GM18517 (cell line): Measurements from ENCODE around the gene IFNA2.
"Not testable (repeated sequence)": the region's sequence is repeated elsewhere in the genome, so short reads cannot be mapped to it uniquely, and the experiment has no call there.

Experiments
- ATAC-seq: cut with Tn5 transposase; IDR thresholded peaks from one replicate; pipeline ENCODE4 v1.9.1; 2021; ENCODE audit warnings: mild to moderate bottlenecking, moderate library complexity; ENCODE audit not compliant: unreplicated experiment

IFNA2 gene

DNA sequence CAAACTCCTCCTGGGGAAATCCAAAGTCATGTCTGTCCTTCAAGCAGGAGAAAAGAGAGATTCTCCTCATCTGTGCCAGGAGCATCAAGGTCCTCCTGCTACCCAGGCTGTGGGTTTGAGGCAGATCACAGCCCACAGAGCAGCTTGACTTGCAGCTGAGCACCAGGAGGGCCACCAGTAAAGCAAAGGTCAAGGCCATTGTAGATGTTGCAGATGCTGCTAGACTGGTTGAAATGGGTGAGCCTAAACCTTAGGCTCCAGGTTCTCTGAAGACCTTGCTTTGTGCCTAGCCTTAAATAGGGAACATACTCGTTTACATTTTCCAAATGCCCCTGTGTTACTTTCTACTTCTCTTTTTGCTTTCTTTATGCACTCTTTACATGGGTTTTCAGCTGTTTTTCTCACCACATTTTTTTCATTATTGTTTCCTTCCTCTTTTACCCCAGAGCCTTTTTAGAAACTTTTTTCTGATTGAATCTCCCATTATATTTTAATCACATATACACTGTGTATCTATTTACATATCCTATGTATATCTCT is at the start of gene IFNA2:
TSS of gene IFNA2 (minus strand) at position 268 of the 540 bp plus-strand sequence. CDS start at position 199, 69 bp downstream.
- ATAC-seq = no peak

DNA sequence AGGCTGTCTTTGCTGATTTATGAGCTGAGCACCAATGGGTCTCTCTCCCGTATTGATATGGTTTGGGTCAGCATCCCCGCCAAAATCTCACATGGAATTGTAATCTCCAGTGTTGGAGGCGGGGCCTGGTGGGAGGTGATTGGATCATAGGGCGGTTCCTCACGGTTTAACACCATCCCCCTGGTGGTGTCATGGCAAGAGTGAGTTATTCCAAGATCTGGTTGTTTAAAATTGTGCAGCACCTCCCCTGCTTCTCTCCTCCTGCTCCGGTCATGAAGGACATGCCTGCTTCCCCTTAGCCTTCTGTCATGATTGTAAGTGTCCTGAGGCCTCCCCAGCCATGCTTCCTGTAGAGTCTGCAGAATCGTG is 49.8 kb upstream of the IFNA2 start:
- not testable (repeated sequence) for ATAC-seq

DNA sequence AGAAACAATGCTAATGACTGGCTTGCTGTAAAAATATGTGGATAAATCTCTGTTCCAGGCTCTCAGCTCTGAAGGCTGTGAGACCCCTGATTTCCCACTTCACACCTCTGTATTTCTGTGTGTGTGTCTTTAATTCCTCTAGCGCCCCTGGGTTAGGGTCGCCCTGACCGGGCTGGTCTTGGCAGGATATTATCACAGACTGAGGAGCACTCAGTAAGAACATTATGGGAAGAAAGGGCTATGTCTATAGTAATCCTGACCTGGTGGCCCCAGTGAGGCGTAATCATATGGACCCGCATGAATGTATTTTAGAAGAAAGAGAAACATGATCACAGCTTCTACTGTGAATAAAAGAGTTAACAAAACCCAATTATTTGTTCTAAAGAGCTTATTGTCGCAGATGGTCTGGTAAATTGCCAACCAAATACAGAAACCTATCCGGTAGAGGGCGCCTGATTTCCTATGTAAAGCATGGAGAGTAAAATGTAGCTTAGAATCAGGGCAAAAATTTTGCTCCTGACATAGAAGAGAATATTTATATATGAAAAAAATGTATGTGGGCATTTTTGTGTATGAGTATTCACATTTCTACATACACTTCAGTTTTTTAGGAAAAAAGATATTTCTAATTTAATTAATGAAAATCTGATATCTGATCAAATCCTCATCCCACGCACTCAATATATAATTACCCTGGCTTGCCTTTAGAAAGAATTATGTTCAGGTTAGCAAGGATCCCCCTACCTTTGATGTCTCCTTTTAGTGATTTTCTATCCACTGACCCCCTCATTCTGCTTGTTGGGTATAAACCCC is 49.2 kb upstream of the IFNA2 start:
- no peak for ATAC-seq

DNA sequence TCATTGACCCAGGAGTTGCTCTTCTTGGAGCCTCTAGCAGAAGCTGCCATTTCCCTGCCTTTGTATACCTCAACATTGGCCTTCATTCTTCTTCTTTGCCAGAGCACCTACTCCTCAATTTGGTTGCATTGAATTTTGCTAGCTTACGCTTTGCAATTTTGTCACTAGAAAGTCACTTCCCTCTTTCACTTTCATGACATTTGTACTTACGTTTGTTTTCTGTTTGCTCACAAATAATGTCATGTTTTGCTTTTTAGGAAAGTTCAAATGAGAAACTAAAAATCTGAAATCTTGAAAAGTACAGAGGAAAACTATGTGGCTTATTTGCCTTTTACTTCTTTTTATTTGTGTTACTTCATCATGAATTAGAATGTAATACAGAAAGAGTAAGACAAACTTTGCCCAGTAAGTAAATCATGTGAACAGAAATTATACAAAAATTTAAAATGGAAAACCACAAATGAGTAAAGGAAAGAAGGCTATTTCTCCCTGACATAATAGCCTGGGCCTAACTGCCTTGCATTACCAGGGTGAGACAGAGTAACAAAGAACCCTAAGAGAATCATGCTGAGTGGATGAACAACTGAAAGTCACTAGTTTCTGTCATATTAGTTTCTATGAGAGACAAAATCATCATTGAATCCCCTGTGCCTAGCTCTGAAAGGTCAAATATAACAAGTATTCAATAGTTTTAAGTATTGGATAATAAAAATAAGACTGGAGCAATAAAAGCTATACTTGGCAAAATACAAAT is 47.7 kb upstream of the IFNA2 start:
- ATAC-seq = peak; percentile 71

DNA sequence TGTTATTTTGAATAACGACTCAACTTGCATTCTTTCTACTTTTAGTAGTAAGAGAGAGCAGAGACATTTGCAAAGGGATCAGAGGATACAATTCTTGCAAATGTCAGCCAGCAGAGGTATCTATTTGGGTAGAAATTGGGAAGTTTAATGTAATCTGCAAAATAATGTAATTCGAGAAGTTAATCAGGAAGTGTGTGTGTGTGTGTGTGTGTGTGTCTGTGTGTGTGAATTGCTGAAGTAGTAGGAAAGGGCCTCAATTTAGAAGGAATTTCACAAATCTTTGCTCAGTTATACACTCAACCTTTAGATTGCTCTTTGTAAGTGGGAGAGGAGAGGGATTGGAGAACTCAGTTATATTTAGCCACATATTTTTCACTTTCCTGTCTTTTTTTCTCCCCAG is 44.0 kb upstream of the IFNA2 start:
- no peak for ATAC-seq

DNA sequence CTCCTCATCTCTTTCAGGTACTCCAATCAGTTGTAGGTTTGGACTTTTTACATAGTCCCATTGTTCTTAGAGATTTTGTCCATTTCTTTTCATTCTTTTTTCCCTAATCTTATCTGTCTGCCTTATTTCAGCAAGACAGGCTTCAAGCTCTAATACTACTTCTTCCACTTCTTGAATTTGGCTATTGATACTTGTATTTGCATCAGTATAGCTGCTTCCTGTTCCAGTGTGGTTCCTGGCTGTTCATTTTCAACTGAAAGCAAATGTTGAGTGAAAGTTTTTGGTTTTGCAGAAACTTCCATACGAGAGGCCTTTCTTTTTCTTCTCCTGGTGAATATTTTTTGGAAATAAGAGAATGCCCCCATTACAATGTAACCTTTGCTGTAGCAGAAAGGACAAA is 43.0 kb upstream of the IFNA2 start:
- peak; percentile 55 for ATAC-seq

DNA sequence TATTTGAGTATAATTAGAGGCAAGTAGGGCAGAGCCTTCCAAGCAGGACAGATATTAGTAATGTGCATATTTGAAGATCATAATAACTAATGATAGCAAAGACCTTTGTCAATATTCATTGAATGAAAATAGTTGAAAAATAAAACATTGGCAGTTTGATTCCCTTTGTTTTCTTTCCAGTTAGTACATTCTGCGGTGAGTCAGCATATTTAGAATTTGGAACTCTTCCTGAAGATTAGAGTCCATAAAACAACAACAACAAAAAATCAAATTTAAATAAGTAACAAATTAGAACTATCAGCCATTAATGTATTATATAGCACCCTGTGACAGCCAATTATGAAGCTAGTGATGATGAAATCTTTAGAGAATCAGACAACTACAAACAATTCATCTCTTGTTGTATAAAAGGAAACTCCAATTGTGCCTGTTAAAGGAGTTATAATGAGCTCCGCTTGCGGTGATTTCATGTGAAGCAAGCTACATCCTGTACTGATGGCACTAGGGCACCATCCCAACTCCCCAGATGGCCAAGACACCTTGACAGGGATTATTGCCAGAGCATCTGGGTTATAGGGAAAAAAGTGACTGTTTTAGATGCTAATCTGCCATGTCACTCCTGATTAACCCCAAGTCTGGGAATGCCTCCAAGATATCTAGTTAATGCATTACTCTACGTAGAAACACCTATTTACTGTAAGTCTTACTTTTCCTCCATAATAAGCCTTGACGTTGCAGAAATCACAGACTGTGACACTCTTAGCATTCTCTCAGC is 30.5 kb upstream of the IFNA2 start:
- no peak for ATAC-seq

DNA sequence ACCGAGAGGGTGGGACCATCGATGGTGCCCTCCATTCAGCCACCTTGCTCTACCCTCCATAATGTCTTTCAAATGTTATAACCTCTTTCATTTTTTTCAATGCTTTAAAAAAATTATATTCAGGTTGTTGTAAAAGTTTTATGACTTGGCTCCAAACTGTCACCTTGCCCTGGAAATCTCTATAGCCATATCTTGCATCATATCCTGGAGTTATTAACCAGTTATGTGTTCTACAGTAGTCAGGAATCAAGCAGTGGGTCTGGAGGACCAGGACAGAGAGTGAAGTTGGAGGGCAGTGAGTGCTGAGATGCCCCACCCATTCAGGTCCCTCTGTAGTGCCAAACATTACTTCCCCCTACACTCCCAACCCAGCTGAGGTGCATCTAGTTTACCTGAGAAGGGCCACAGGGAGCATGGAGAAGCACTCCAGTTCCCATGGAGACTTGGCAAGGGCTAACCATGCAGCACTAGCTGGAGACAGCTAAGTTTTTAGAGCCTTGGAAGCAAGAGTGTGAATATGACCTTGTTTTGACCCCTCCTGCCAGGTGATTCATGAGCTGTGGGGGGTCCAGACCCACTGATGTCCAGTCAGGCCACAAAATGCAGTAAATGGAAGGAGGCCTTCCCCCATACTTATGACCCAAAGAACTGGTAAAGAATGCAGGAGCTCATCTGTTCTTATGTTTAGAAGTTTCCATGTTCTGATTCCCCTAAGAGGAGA is 29.2 kb upstream of the IFNA2 start:
- ATAC-seq = no peak

DNA sequence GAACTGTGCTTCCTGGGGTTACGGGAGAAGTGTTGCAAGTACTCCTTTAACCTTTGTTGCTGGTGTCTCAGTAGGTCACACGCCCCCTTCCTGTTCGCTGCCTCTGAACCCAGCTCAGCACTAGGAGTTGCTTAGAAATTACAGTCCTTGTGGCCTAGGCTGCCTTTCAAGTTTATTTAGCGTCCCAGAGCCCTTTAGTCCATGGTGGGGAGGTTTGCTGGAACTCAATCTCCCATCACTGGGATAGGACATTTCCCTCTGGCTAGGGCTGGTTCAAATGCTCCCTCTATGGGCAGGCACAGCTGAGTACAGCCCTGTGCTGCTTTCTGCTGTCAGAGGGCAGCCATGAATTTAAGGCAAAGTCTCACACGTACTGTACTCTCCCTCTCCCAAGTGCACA is 28.4 kb upstream of the IFNA2 start:
- no peak for ATAC-seq

DNA sequence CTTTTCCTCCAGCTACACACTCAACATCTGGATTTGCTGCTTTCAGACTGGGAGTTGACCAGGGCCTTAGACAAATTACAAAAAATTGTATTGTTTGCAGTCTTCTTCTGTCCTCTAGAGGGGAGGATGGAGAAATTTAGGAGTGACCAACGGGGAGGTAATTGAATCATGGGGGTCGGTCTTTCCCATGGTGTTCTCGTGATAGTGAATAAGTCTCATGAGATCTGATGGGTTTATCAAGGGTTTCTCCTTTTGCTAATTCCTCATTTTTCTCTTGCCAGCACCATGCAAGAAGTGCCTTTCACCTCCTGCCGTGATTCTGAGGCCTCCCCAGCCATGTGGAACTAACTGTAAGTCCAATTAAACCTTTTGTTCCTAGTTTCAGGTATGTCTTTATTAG is 28.0 kb upstream of the IFNA2 start:
- ATAC-seq = no peak

DNA sequence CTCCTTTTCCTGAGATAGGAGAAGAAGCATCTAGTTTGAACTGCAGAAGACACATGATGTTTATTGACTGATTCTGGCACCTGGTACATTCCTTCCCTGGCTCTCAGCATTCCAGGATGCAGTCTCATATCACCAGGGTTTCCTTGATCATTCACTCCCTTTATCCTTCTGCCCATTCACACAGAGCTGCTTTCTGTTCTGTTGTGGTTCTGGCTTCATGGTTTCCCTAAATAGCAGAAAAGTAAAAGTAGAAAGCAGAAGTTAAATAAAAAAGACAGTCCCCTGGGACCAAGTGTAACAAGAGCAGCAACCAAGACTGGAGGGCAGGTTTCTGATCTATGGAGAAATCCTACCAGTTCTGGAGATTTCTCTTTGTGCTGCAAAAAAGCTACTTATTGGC is 26.9 kb upstream of the IFNA2 start:
- no peak for ATAC-seq

DNA sequence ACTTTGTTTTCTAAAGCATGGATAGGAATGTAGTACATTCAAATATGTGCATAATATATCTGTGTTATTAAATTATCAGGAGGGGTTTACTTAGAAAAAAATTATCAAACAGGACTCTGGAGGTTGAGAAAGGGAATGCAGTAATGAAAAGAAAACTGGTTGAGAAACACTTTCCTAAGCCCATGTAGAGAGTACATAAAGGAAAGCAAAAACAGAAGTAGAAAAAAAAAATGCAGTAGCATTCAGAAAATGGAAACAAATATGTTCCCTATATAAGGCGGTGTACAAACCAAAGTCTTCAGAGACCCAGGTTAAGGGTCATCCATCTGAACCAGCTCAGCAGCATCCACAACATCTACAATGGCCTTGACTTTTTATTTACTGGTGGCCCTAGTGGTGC is 23.6 kb upstream of the IFNA2 start, which contains the start of gene IFNA8:
TSS of gene IFNA8 (plus strand) at position 301 of the 400 bp plus-strand sequence. CDS start at position 361, 60 bp downstream.
- ATAC-seq = no peak

DNA sequence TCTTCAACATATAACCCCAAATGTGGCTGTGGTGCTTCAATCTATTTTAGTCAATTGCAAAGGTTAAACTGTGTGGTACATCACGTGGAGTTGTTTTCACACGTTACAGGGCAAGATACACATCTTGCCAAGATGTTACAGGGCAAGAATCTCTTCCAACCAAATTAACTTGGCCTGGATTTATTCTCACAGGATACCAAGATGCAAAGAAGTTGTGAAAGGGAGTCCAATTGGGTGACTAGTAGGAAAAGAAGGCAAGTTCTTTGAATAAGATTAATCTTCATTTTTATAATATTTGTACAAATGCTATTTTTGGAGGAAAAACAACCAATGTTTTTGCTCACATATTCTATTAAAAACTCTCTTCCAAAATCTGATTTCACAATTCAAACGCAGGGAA is 18.9 kb upstream of the IFNA2 start:
- no peak for ATAC-seq

DNA sequence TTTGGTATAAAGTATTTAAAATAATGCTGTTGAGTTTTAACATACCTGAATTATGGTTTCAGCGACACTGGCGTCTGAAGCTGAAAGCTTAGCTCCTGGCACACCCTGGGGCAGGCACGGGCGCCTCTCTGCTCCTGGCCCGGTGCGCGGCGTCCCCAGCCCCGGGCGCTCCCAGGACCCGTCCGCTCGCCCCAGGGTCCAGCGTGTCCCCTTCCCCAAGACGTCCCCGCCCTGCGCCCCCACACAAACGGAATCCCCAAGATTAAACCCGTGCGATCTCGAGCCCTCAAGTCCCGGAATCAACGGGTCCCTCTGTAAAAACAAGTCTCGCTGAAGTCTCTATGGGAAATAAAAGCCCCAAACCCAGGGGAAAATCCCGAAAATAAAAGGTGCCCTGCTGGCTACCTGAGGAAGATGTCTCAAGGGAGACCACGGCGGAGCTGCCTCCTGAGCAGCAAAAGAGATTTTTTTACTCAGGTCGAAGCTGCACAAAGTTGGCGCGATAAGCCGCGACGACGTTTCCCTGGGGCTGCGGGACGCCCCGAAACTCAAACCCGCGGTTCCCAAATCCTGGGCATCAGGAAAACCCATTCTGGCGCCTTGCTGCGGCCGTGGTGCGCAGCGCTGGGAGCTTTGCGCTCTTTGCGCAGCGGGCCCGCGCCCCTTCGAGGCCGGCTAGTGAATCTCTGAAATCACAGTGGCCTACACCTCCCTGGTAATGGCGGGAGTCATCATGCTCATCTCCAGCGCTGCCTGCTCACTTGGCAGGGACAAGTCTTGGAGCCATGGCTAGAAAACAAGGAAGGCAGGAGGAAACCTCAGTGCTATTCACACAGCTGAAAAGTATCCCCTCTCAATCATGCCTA is 17.4 kb upstream of the IFNA2 start:
- no peak for ATAC-seq

DNA sequence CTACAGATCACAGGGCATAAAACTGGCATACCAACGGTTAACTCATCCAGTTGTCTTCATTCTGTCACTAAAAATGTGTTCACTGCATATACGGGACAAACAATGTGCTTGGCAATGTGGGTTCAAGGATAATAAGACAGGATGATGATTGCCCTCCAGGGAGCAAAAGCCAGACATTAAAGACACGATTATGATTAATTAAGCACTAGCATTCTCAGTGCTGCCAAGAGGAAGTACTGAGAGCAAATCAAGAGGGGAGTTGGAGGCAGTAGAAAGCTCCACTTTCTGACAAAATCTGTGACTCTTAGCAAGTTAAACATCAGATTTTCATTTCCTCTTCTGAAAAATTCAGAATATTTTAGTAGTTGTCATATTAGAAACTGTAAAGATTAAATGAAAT is 14.8 kb upstream of the IFNA2 start:
- ATAC-seq = no peak

DNA sequence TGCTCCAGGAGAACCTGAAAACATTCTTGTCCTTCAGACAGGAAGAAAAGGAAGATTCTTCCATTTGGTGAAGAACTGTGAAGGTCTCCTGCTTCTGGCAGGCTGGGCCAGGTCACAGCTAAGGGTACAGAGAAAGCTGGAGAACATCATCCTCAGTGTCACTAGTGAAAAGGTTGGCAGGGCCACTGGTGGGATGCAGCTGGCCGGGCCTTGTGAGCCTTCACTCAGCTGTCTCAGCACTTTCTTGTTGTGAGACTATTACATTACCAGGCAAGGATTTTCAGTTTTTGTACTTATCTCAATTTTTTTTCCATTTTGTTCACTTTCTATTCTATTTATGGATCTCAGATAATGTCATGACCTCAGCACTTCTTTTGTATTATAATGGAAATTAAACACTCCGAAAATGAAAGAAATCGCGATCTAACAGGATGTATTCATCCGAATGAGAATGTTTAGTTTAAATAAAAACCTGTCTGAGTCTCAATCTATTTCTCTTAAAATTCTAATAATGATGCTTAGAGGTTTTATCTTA is 13.8 kb upstream of the IFNA2 start:
- no peak for ATAC-seq

DNA sequence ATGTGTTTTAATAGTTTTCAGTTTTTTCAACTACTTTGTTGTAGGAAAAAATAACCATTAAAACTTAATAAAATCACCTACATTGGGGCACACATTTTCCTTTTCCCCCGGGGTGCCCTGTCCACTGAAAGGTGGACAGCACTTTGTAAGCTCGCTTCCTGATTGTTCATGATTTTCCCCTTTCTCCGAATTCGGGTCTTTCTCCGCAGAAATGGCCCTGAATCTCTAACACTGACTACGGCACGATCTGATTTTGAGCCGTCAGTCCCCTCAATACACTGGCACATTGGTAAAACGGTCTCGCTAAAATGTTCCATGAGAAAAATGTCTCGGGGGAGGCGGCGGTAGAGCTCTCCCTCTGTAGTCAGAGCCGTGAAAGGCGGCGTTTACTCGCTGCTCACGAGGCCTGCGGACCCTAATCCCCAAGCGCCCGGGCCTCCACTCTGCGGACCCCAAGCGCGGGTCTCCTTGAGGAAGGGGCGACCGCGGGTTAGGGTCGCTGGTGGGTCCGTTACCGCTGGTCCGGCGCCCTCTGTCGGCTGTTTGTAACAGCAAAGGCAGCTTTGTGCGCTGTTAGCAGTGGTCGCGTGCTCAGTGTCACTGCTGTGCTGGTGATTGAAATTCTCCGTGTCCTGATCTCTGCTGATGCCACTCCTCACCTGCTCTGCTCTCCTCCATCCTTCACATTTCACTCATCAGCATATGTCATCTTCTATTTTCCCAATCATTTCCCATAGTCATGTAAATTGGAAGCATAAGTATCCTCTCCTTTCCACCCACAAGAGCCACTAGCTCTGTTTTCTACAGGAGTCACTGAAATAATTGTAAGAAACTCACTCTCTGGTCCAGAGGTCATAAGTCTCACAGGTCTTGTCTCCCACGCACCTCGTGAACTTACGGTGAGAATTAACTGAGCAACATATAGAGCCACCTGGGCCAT is 10.8 kb upstream of the IFNA2 start:
- peak; percentile 58 for ATAC-seq

DNA sequence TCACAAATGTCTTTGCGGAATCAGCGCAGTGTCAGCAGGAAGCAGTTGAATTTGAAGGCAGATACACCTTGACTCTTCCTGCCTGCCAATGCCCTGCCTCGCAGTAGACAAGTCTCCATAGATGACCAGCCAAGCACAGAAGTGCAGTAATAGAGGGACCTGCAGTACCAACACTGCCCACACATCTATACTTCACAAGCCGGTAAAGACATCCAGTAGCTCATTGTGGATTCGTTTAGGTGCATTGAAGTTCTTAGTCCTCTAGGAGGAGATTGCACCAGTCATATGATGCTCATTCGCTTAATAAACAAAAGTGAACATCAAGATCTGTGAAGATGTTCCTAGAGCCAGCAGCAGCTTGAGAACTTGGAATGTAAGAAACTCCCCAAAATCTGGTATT is 7.1 kb upstream of the IFNA2 start:
- peak; percentile 89 for ATAC-seq
